BJ (cell line): ENCODE data around the gene CDH8. TPM values are rescaled to one million over a fixed set of nuclear protein-coding genes. Genes with fewer than 3 reads are reported as not detected.

Source experiments
- CTCF ChIA-PET: fragments of 350-600 bp; formaldehyde crosslinking; extraction: SDS; loops from one replicate; lab custom pipeline; 2021; ENCODE audit warnings: antibody characterized with exemption, inconsistent platforms; lab: Yijun Ruan, JAX
- POLR2A ChIA-PET: fragments of 300-600 bp; sonication (Branson Sonifier 250); formaldehyde crosslinking; extraction: SDS; loops from one replicate; lab custom pipeline; 2021; ENCODE audit warnings: antibody characterized with exemption; lab: Charles Lee
- DNase-seq: peaks from one replicate; pipeline ENCODE4 v3.0.0-alpha.2; 2011; ENCODE audit warnings: low read depth
- H3K27me3 ChIP-seq: 2 replicates; pipeline ENCODE4 v1.6.0; 2011; ENCODE audit warnings: low read length; ENCODE audit not compliant: control insufficient read depth, insufficient read depth
- H3K36me3 ChIP-seq: 2 replicates; pipeline ENCODE4 v1.5.1; 2011; ENCODE audit warnings: low read length; ENCODE audit not compliant: control insufficient read depth, insufficient read depth
- H3K4me3 ChIP-seq: 2 replicates; pipeline ENCODE4 v1.5.1; 2011; ENCODE audit warnings: low read depth, mild to moderate bottlenecking, control low read depth, low read length
- polyA plus RNA-seq: library from polyadenylated mRNA; depleted of rRNA; stranded (reverse); fragments of >200 nt; gene quantifications from 2 replicates; pipeline ENCODE4 v1.2.3, GENCODE V29; 2011
- TF ChIP-seq, protein P1 (sequence below): IDR thresholded peaks from 2 replicates; pipeline ENCODE4 v1.5.1; 2011; ENCODE audit warnings: low read depth, mild to moderate bottlenecking, control low read depth, inconsistent platforms, low read length, moderate library complexity; ENCODE audit not compliant: insufficient read depth

The CDH8 gene
- polyA plus RNA-seq, 1 experiment: 0.13 TPM

GRCh38 chr16:62059527-62059926, 23.3 kb upstream of the CDH8 start:
- Histone ChIP-seq H3K27me3 (no peaks in the 10 kb centered on the region), H3K4me3 (no peak overlapping the region), H3K36me3 (no peaks in the 10 kb centered on the region)
- no peak for DNase-seq
- POLR2A ChIA-PET: no interaction called here
- CTCF ChIA-PET: no interaction called here
- TF ChIP-seq, protein P1, sequence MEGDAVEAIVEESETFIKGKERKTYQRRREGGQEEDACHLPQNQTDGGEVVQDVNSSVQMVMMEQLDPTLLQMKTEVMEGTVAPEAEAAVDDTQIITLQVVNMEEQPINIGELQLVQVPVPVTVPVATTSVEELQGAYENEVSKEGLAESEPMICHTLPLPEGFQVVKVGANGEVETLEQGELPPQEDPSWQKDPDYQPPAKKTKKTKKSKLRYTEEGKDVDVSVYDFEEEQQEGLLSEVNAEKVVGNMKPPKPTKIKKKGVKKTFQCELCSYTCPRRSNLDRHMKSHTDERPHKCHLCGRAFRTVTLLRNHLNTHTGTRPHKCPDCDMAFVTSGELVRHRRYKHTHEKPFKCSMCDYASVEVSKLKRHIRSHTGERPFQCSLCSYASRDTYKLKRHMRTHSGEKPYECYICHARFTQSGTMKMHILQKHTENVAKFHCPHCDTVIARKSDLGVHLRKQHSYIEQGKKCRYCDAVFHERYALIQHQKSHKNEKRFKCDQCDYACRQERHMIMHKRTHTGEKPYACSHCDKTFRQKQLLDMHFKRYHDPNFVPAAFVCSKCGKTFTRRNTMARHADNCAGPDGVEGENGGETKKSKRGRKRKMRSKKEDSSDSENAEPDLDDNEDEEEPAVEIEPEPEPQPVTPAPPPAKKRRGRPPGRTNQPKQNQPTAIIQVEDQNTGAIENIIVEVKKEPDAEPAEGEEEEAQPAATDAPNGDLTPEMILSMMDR: no peak

GRCh38 chr16:62058412-62058811, 22.2 kb upstream of the CDH8 start:
- CTCF ChIA-PET: no interaction called here

GRCh38 chr16:62051942-62052341, 15.7 kb upstream of the CDH8 start:
- TF ChIP-seq, protein P1: no peak

More at GRCh38 chr16:62058412-62058811, 22.2 kb upstream of the CDH8 start:
- POLR2A ChIA-PET: no interaction called here
- TF ChIP-seq, protein P1: no peak
- Histone ChIP-seq H3K36me3 (no peaks in the 10 kb centered on the region), H3K27me3 (no peaks in the 10 kb centered on the region), H3K4me3 (no peak overlapping the region)
- no peak for DNase-seq

DNA sequence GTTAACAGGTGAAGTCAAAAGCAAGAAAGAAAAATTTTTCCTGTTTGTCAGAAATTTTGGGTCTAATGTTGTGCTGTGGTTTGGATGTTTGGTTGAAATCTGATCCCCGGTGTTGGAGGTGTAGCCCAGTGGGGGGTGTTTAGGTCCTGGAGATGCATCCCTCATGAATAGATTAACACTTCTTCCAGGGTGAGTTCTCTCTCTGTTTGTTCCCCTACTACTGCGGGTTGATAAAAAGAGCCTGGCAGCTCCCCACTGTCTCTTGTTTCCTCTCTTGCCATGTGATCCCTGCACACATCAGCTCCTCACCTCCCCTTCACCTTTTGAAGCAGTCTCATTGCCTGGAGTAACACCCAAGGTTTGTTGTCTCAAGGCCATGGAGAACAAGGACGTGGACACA, 14.6 kb upstream of the CDH8 start:
- Histone ChIP-seq H3K4me3 (no peak overlapping the region), H3K27me3 (no peaks in the 10 kb centered on the region), H3K36me3 (no peaks in the 10 kb centered on the region)
- DNase-seq: no peak
- CTCF ChIA-PET: no interaction called here
- POLR2A ChIA-PET: no interaction called here
- TF ChIP-seq, protein P1: no peak

More at GRCh38 chr16:62051942-62052341, 15.7 kb upstream of the CDH8 start:
- POLR2A ChIA-PET: no interaction called here
- no peak for DNase-seq
- Histone ChIP-seq H3K4me3 (no peak overlapping the region), H3K36me3 (no peaks in the 10 kb centered on the region), H3K27me3 (no peaks in the 10 kb centered on the region)
- CTCF ChIA-PET: no interaction called here

DNA sequence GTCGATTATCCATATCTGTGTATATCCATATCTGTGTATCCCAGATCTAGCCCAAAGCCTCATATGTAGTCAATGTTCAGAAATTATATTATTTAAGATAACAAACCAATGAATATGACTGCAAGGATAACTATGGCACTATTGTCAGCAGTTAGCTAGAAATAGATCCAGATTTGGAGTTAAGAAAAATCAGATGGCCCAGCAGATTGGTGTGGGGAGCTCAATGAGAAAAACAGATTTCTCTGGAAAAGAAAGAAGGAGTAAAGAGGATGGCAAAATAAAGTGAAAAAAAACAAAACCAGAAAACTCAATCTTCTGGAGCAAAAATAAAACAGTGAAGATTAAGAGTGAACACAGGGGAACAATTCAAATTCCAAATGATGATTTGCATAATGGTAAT, 10.6 kb upstream of the CDH8 start:
- H3K4me3 ChIP-seq: no peak overlapping the region
- ChIA-PET CTCF (interaction anchor here (0.6 kb wide), 1 partner anchor 140 kb away, joined by 3 read pairs; no protein-coding TSS in a partner anchor), POLR2A (no interaction called here)
- DNase-seq: no peak
- TF ChIP-seq, protein P1: no peak
- H3K27me3 ChIP-seq: no peaks in the 10 kb centered on the region
- H3K36me3 ChIP-seq: no peaks in the 10 kb centered on the region
